Erythroblast (primary cell): ENCODE results near the gene OS9.

Experiments
- GATA1 ChIP-seq: IDR thresholded peaks from 2 replicates; pipeline ENCODE4 v1.6.1; 2011; ENCODE audit warnings: low read depth, mild to moderate bottlenecking, control low read depth, low read length, moderate library complexity
- POLR2A ChIP-seq: IDR thresholded peaks from 2 replicates; pipeline ENCODE4 v1.6.1; 2011; ENCODE audit warnings: mild to moderate bottlenecking, low read length

GRCh38 chr12:57688931-57689330 is 5.0 kb upstream of the OS9 start:
- TF ChIP-seq POLR2A, result no peak
- no peak for TF ChIP-seq GATA1
